ENCODE measurements around the gene FAM216B.
"Not testable (repeated sequence)": the region's sequence is repeated elsewhere in the genome, so short reads cannot be mapped to it uniquely, and the experiment has no call there.

FAM216B gene

DNA sequence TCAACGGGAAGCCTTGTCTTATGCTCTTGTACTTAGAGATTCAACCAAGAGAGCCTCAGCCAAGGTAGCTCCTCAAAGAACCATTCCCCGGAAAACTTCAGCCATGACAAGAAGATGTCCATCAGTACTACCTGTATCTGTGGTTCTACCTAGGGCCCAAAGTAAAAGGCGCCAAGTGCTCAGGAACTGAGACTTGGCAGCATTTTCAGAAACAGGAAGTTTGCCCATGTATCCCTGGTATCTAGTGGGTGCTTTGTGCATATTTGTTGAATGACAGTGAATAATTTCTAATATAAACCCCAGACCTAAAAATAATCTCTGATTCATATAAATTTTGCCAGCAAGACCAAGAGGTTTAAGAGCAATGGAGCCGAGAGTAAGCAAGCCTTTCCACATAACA lies 7.2 kb downstream of the FAM216B start:
- no peak for DNase-seq

DNA sequence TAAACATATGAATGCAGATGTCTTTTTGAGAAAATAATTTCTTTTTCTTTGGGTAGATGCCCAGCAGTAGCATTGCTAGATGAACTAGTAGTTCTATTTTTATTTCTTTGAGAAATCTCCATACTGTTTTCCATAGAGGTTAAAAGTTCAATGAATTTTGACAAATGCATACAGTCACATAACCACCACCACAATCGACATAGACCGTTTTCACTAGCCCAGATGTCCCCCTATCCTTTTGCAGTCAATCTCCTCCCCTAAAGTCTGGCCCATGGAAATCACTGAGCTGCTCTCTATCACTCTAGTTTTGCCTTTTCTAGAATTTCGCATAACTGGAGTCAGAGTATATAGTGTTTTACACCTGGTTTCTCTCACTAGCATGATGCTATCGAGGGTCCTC lies 10.8 kb downstream of the FAM216B start:
- DNase-seq, result no peak

DNA sequence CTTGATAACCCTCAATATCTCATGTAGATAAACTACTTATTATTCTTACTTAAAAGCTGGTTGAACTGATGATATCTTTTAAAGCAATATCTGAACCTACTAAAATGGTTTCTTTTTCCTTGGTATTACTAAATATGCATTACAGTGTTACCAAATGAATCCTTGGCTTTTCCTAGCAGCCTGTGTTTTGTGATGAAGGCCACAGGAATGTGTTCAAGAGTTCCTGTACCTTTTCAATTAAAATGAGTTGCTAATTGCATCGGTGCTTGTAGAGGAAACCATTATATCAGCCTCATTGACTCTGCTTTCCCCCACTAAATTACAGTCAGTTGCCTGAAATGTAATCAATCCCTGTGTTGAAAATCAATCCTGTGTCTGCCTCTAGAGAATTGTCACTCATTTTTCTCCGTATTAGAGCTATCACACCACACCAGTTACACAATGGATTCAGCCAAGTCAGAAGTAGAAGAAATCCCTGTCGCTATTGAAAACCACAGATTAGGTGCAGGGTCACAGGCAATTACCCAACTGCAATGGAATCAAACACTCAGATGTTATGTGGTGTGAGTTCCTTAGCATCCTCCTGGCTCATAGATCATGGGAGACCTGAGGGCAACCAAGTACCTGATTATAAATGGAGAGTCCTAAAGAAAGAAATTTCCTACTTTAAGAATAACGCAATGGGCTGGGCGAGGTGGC lies 13.3 kb downstream of the FAM216B start:
- DNase-seq, result no peak

DNA sequence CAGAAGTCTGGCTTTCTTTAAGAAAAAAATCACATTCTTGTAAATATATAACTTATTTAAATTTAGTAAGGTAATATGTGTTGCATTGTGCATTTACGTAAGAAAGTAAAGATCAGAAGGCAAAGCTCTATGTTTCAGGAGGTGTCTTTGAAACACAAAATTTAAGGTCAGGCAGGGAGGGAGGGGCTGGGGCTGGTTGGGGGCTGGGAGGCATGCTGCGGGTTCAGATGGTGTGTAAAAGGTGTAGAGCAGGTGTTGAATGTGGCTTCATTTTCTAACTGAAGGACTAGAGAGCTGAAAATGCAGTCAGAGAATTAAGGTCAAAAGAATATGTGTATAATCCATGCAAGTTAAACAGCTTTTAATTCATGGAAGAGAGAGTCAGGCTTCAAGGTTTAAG lies 14.3 kb downstream of the FAM216B start:
- DNase-seq, result no peak

DNA sequence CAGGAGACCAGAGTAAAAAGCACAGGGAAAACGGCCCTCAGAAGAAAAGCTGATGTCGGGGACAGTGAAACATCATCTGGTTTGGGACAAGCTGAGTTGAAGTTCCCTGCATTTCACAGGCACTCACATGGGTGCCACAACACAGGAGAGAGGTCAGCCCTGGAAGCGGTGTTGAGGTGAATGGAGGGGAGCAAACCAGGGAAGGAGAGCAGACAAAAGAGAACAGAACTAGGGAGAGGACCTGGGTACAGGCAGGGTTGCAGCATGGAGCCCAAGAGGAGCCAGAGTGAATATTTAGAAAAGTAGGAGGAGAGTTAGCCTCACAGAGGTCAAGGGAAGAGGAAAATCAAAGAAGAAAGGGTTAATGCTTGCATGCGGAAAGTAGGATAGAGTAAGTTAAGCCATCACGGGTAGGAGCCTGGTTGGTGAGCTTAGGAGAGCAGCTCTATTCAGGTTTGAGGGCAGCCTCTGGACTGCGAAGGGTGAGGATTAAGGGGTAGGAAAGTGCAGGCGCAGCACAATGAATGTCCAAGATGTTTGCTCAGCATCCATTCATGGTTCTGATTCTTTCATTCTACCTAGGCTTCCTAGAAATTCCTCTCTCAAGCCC lies 15.5 kb downstream of the FAM216B start:
- no peak for DNase-seq

DNA sequence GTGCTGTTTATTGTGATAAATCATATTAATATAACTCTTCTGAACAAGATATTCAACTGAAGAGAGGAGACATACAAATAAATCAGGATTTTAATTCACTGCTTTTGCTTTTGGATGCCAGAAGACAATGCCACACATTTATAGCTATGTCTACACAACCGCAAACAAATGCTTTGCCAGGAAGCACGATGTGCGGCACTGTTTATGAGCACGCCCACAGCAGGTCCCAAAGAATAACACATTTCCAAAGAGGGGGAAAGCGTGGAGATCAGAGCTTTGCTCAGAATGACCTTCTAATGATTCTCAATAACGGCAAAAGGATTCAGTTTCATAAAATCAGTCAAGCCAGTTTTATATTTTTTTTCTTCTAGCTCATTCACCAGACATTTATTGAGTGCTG lies 16.7 kb downstream of the FAM216B start:
- no peak for DNase-seq

DNA sequence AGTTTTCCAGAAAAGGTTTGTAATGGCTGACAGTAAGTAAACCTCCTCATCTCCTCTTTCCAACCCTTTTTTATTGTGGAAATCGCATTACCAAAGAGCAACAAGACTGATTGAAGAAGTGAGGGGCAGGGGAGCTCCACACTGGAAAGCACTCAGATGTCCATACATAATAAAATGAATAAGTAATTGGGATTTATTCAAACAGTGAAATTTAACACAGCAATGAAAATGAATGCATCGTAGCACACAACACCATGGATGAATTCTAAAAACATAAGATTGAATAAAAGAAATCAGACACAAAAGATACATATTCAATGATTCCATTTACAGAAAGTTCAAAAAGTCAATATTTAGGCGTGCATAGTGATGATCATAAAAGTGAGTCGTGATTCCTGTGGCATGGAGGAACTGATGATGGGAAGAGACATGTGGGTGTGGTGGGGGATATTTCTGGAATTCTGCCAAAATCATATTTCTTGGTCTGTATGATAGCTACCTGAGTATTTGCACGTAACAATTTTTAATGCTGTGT lies 18.8 kb downstream of the FAM216B start:
- no peak for DNase-seq

DNA sequence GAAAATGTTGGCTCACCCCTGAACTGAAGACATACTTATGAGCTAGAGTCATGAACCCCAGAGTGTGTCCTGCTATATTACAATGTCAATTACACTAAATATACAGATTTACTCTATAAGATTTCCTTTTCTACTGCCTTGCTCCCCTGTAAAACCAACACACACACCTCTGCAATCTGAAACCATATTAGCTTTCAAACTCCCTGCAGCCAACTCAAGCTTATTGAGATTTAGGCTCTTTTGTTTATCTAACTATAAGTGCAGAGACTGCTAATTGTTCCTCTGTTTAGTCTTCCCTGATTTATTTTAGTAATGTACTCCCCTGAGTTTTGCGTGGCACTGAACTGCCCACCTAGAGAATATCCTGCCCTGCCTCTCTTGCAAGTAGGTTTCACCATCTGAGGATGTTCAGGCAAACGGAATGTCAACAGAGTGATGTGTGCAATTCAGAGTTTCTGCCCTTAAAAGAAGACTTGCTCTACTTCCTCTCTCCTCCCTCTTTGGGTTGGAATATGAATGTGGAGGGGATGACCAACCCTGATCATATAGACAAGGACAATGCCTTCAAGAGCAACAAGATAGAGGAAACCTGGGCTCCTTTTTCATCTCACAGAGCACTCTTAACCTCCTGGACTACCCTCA lies 22.3 kb downstream of the FAM216B start:
- no peak for DNase-seq

DNA sequence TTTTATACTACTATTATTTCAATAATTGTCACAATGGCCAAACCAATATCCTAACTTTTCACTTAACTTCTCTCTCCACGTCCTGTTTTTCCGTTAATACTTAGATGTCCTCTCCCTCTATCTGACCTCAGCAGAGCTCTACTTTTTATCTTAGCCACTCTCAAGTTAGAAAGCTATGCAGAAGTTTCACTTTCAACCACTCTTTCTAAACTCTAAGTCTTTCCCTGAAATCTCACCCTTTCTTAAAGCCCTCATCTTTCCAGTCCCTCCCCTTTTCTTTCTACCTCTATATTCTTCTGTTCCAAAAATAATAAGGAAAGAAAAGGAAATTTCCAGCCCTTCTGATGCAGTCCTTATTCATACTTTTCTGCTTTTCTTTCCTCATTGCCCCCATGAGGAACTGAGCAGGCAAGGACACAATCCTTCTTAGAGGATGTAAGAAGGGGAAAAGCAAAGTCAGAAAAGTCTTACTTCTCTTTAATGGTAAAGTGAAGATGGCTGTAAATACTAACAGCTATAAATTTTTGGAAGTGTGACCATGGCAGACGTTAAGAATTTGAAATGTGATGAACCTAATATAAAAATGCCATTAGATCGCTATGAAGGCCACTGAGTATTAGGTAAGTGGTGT lies 23.0 kb downstream of the FAM216B start:
- DNase-seq, result no peak

DNA sequence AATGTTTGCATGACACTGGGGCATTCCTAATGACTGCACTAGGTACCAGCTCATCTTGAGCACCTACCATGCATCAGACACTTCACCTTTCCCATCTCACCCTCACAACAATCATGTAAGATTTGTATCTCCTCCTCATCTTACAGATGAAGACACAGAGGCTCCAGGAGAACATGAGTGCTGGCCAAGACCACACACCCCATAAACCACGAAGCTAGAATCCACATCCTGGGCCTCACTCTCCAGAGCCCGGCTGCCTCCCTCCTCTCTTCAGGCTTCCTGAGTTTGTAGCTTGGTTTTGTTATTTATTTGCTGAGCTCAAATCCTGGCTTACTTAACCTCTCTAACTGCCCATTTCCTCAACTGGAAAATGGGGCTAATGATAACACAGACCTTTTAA lies 25.9 kb downstream of the FAM216B start:
- DNase-seq, result no peak

DNA sequence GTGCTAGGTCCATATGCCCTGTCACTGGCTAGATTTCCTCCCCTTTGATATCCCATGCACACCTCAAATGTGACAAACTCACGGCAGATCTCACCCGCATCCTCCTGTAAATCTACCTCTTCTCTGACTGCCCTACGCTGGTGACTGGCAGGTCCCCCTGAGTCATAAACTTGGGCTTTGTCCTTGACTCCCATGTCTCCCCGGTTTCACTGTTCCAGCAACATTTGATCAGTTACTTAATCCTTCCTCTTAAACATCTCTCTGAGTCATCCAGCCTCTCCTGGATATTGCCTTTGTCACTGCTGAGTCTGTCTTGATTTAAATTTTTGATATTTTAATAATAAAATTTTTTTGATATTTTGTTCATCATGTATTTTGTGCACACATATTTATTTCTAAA lies 26.5 kb downstream of the FAM216B start:
- no peak for DNase-seq

DNA sequence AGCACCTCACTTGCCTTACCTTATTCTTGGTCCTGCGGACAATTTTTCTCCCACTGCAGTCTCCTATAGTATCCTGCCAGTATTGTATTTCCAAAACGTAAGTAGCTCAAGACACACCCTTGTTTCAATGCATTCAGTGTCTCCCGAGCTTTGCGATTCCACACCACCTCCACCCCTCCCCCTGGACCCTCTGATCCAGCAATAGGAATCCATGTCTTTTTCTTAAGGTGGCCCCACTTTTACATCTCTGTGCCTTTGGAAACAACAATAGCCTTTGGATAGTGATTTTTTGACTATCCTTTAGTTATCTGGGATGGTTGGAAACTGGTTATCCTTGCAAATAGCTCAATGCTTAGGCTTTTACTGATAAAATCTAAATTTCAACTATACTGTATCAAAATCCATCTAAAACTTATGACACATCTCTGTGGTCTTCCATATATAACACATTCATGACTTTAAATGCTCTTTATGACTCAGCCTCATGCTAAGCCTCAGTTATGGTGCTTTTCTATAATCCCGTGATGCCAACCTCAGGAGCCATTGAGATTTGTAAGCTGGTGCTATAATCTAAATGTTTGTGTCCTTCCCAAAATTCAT lies 27.1 kb downstream of the FAM216B start:
- DNase-seq, result no peak

DNA sequence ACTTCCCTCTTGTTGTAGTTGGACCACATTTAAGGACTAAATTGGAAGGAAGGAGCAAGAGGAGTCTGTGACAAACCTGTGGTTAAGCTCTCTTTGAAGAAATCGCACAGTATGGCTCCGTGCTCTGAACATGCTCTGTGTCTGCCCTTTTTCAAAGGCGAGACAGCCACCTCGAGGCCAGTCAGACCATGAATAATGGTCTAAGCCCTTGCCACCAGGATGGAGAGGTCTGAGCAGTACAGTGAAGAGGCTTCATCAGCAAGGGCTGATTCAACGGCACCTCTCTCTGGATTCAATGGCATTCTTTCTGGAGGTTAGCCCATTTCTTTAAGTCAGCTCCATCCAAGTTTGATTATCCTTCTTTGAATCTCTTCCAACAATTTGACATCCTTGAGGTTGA lies 30.9 kb downstream of the FAM216B start:
- DNase-seq, result no peak

DNA sequence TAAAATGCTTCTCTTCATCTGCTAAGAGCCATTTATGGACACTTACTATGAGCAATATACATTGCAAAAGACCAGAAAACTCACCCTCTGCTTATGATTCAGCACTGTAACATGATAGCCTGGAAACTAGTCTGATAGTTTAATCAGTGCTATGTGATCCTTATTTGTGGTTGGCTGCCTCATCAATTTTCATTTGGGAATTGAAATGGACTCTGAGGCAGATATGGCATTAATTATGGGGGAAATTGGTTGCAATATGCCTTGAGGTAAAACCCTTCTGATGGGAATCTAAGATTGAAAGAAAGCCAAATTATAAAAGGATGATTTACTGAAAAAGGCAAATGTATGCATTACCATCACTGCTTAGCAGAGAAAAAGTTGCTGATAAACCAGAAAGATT lies 33.5 kb downstream of the FAM216B start:
- DNase-seq, result no peak

DNA sequence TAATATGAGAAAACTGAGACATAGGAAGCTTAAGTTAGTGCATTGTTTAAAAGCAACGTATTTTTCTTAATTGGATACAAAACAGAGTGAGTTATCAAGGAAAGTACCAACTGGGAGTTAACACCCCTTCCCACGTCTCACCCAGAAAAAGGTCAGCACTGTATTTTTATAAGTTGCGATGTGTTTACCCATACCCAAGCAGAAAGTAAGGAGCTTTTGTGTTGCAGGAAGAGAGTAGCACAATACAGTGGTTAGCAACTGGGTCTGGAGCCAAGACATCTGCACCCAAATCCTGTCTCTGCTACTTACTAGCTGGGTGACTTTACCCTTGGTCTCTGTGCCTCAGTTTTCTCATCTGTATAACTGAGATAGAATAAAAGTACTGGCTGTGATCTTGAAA lies 34.3 kb downstream of the FAM216B start:
- DNase-seq, result no peak

DNA sequence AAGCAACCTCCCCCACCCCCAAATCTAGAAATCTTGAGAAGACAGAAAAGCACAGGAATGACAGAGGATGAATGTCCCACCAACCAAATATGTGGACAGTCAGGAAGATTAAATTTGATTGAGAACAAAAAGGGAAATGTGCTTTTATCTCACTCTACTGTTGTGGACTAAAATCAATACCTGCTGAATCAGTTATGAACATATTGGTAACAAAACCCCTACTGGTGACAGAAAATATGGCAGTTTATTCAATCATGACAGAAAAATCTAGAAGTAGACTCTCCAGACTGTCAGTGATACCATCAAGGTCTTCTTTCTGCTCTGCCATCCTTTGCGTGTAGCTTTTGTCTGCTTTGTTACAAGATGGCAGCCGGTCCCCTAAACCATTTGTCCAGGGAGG lies 35.2 kb downstream of the FAM216B start:
- no peak for DNase-seq

DNA sequence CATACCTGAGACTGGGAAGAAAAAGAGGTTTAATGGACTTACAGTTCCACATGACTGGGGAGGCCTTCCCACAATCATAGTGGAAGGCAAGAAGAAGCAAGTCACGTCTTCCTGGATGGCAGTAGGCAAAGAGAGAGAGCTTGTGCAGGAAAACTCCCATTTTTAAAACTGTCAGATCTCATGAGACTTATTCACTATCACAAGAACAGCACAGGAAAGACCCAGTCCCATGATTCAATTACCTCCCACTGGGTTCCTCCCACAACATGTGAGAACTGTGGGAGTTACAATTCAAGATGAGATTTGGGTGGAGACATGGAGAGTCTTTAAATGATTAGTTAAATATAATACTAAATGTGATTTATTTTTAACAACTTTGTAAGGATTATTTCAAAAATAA lies 38.3 kb downstream of the FAM216B start:
- DNase-seq, result not testable (repeated sequence)

DNA sequence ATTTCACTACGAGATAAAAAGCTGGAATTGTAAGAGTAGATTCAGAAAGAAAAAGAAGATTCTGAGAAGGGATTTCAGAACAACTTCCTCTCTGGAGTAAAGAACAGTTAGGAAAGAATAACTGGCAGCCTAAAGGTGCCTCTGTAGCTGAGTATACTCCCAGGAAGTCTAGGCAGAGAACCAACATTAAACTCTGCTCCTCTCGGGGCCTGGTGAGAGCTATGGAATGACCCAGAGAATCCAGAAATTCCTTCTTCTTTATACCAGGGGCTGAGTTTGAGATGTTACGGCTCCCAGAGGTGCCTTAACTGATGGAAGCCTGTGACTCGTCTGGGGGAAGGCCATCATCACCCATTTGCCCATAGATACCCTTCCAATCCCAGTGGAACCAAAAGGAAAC lies 39.1 kb downstream of the FAM216B start:
- no peak for DNase-seq

DNA sequence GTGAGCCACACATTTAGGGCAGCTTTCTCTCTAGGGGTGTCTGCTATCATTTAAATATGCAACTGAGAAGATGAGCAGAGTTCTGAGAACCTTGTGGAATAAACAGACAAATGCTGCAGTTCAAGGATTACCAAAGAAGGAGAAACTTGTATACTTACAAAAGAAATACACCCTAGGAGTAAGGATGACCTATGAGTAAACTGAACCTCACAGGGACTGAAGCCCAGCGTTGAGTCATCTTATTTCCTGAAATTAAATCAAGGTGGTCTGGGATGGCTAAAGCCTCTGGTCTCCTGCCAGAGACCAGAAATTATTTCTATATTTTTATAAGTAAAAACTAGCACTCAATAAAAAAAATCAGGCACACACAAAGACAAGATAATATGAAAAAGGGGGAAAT lies 40.1 kb downstream of the FAM216B start:
- no peak for DNase-seq

DNA sequence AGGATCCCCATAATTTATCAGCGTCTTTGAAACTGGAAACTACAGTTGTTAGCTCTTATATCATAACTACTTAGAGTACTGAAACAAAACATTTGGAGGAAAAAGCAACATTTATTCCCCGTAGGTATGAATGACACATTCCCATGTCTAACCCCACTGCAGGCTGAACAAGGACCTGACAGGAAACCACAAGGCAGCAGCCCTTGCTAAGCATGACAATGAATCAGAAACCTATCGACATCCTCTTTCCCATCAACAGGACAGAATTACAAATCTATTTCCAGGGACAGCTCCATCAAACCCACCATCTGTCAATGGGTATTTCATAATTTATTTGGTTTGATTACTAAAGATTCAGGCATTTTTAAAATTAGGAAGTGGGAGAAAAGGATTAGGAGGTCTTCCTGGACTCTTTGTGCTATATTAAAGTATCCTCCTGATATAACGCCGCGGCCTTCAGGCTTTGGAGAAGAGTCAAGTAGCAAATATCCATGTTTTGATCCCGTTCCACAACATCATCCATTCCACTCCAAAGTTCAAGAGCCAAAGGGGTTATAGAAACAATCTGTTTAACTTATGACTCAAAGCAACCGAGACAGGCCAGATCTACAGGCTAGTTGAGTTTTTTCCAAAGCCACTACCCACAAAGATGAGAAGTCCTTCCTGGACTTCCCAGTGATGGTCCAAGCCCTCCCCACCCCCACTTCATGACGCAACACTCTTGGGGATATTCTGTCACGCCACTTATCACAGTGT lies 51.1 kb downstream of the FAM216B start:
- DNase-seq, result peak; percentile 22

DNA sequence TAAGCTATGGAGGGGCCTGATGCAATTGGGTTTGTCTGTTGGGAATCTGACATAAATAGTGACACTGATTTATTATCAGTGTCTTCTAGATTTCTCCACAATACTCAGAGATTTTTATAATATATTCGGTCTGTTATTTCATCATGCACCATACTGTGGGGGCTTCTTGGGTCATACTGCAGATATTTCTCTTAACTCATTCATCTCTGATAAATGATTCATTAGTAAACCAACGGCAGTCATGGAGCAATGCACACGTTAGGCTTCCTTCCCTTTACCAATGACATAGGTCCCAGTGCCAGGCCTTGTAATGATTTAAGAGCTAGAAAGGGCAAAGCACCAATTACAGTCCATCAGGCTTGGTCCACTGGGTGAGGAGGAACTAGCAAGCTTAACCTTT lies 53.6 kb downstream of the FAM216B start:
- DNase-seq, result no peak

DNA sequence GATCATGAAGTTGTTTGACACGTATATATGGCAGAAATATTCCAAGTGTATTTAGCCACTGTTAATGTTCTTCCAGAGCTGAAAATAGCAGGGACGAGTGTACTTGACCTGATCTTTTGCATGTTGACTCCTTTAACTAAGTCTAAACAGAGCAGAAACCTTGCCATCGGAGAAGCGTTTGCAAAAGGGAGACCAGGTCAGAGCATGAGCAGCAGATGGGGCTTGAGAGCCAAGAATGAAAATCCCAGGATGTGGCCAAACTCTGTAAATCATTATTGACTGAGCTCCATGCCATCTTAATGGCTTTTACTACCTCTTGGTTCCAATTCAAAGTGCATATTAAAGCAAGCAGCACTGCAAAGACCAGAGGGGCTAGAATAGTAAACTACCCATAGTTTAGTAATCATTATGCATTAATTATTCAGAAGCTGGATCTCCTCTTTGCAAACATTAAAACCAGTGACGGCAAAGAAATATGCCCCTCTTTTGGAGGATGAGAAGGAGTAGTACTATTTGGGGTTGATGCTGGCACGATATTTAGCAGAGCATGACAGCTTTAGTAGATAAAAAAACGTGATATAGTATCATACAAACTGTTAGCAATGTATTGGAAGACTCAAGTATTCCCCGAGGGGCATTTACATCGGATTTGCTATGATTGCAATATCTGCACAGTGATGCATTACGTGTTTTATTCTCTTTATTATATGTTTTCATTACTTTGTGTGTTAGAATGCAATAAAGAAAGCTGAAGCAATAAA lies 55.7 kb downstream of the FAM216B start:
- DNase-seq, result no peak
